ENCODE measurements around the gene POLD4.

DNA sequence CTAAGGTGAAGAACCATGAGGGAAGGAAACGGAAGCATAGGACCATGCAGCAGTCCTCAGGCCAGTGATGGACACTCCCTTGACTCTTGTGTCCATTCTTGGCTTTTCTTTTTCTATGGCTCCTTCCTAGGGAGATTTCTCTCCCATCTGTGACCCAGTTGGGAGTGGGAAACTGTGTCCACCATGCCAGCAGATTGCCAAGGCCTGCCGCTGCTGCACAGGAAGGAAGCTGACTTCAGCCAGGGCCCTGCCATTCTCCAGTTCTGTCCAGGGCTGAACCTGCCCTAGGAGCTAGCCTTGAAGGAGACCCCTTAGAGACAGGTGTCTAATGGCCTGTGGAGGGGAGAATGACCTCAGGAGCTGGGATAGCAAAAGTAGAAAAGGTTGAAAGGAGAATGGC lies 32.7 kb downstream of the POLD4 start:
- TF ChIP-seq POLR2AphosphoS5 (IDR thresholded peaks at IDR 0.05): peak in 1 of 3 donors; percentile 25
- TF ChIP-seq, protein P1, sequence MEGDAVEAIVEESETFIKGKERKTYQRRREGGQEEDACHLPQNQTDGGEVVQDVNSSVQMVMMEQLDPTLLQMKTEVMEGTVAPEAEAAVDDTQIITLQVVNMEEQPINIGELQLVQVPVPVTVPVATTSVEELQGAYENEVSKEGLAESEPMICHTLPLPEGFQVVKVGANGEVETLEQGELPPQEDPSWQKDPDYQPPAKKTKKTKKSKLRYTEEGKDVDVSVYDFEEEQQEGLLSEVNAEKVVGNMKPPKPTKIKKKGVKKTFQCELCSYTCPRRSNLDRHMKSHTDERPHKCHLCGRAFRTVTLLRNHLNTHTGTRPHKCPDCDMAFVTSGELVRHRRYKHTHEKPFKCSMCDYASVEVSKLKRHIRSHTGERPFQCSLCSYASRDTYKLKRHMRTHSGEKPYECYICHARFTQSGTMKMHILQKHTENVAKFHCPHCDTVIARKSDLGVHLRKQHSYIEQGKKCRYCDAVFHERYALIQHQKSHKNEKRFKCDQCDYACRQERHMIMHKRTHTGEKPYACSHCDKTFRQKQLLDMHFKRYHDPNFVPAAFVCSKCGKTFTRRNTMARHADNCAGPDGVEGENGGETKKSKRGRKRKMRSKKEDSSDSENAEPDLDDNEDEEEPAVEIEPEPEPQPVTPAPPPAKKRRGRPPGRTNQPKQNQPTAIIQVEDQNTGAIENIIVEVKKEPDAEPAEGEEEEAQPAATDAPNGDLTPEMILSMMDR (IDR thresholded peaks at IDR 0.05 in 8 of 11, conservative IDR thresholded peaks at IDR 0.05 in 3 of 11): no peak

All from spleen (tissue), 7 donors.